Measurements from ENCODE around the gene PPIF. TPM values are rescaled to one million over a fixed set of nuclear protein-coding genes. Genes with fewer than 3 reads are reported as not detected.

Gene PPIF
- total RNA-seq, 1 experiment from 2014 or later = 133 TPM

DNA sequence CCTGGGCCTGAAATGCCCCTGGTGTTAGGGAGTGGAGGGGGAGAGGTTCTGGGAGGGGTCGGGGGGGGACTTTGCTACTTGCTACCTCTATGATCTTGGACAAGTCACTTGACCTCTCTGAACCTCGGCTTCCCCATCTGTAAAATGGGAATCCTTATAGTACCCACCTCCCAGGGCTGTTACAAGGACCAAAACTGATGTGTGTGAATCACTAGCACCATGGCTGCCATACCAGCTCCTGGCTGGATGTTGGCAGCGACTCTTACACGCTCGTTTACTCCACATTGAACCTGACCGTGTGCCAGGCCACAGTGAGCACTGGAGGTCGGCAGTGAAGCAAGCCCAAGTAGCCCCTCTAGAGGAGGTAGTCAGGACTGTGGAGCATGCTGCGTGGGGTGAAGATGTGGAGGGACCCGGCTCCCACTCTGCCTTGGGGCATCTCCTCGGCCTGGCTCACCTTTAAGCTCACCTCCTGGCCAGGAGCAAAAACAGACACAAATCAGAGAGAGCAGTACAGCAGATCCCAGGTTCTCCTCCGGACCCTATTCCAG lies 28.9 kb downstream of the PPIF start:
- intact Hi-C loops (cut with micrococcal nuclease; ENCODE audit: unreplicated experiment) = no loop called here
- H3K36me3 ChIP-seq (ENCODE audit: control insufficient read depth, insufficient read depth, low read length) = no peaks in the 10 kb centered on the region
- no peaks in the 10 kb centered on the region for H3K27me3 ChIP-seq (replicated peaks; ENCODE audit: control insufficient read depth, insufficient read depth, low read length)
- CTCF ChIA-PET = interaction anchor here (0.7 to 2.5 kb wide), 2 partner anchors 112 to 121 kb away, joined by 3 to 21 read pairs; no protein-coding TSS in a partner anchor
- no peaks in the 10 kb centered on the region for H3K27me3 Mint-ChIP-seq (ENCODE audit: insufficient read depth, unreplicated experiment)
- TF ChIP-seq, protein P1, sequence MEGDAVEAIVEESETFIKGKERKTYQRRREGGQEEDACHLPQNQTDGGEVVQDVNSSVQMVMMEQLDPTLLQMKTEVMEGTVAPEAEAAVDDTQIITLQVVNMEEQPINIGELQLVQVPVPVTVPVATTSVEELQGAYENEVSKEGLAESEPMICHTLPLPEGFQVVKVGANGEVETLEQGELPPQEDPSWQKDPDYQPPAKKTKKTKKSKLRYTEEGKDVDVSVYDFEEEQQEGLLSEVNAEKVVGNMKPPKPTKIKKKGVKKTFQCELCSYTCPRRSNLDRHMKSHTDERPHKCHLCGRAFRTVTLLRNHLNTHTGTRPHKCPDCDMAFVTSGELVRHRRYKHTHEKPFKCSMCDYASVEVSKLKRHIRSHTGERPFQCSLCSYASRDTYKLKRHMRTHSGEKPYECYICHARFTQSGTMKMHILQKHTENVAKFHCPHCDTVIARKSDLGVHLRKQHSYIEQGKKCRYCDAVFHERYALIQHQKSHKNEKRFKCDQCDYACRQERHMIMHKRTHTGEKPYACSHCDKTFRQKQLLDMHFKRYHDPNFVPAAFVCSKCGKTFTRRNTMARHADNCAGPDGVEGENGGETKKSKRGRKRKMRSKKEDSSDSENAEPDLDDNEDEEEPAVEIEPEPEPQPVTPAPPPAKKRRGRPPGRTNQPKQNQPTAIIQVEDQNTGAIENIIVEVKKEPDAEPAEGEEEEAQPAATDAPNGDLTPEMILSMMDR (IDR thresholded peaks at IDR 0.05; ENCODE audit: insufficient read depth in 1 of 2, low read depth in 1 of 2, low read length in 1 of 2, severe bottlenecking in 1 of 2, unreplicated experiment in 1 of 2) = no peak
- no peaks in the 10 kb centered on the region for H3K9me3 ChIP-seq
- POLR2A ChIA-PET = no interaction called here
- no peaks in the 10 kb centered on the region for H3K4me1 ChIP-seq
- H3K27ac Mint-ChIP-seq (ENCODE audit: unreplicated experiment) = no peak overlapping the region
- H3K4me3 ChIP-seq (ENCODE audit: low read depth, low read length) = no peak overlapping the region
- no peaks in the 10 kb centered on the region for H3K9me3 Mint-ChIP-seq (ENCODE audit: unreplicated experiment)
- H3K4me1 Mint-ChIP-seq (ENCODE audit: low read depth, unreplicated experiment) = no peaks in the 10 kb centered on the region
- H3K4me3 Mint-ChIP-seq (ENCODE audit: unreplicated experiment) = no peak overlapping the region
- H3K36me3 Mint-ChIP-seq (ENCODE audit: insufficient read depth, unreplicated experiment) = no peaks in the 10 kb centered on the region
- DNase-seq = no peak
- BruUV-seq (replicated peaks) = no TSS peak

DNA sequence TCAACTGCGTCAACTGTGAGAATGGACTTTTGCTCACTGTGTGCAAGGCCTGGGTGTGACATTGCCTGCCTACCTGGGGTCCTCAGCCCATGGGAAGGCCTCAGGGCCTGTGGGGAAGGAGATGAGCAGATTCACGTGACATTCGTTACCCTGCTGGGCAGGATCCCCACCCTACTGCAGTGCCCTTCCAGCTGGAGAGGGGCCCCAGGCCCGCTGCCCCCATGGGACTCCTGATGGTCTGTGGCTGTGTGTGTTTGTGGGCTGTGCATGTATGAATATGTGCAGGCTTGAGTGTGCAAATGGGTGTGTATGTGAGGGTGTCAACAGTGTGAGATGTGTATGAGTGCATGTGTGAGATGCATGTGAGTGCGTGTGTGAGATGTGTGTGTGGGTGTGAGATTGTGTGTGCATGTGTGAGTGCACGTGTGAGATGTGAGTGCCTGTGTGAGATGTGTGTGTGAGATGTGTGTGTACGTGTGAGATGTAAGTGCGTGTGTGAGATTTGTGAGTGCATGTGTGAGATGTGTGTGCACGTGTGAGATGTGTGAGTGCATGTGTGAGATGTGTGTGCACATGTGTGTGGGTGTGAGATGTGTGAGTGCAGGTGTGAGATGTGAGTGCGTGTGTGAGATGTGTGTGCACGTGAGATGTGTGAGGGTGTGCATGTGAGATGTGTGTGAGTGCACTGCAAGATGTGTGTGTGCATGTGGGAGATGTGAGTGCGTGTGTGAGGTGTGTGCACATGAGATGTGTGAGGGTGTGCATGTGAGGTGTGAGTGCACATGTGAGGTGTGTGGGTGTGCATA lies 29.7 kb downstream of the PPIF start:
- Mint-ChIP-seq H3K27ac (ENCODE audit: unreplicated experiment) (no peak overlapping the region), H3K27me3 (ENCODE audit: insufficient read depth, unreplicated experiment) (no peaks in the 10 kb centered on the region), H3K4me3 (ENCODE audit: unreplicated experiment) (no peak overlapping the region), H3K4me1 (ENCODE audit: low read depth, unreplicated experiment) (no peaks in the 10 kb centered on the region), H3K36me3 (ENCODE audit: insufficient read depth, unreplicated experiment) (no peaks in the 10 kb centered on the region), H3K9me3 (ENCODE audit: unreplicated experiment) (no peaks in the 10 kb centered on the region)
- no TSS peak for BruUV-seq (replicated peaks)
- Histone ChIP-seq H3K9me3 (no peaks in the 10 kb centered on the region), H3K36me3 (ENCODE audit: control insufficient read depth, insufficient read depth, low read length) (no peaks in the 10 kb centered on the region), H3K4me1 (no peaks in the 10 kb centered on the region), H3K27me3 (replicated peaks; ENCODE audit: control insufficient read depth, insufficient read depth, low read length) (no peaks in the 10 kb centered on the region), H3K4me3 (ENCODE audit: low read depth, low read length) (no peak overlapping the region)
- intact Hi-C loops (cut with micrococcal nuclease; ENCODE audit: unreplicated experiment) = no loop called here
- ChIA-PET CTCF (no interaction called here), POLR2A (no interaction called here)
- TF ChIP-seq, protein P1 (IDR thresholded peaks at IDR 0.05; ENCODE audit: insufficient read depth in 1 of 2, low read depth in 1 of 2, low read length in 1 of 2, severe bottlenecking in 1 of 2, unreplicated experiment in 1 of 2) = no peak
- no peak for DNase-seq

DNA sequence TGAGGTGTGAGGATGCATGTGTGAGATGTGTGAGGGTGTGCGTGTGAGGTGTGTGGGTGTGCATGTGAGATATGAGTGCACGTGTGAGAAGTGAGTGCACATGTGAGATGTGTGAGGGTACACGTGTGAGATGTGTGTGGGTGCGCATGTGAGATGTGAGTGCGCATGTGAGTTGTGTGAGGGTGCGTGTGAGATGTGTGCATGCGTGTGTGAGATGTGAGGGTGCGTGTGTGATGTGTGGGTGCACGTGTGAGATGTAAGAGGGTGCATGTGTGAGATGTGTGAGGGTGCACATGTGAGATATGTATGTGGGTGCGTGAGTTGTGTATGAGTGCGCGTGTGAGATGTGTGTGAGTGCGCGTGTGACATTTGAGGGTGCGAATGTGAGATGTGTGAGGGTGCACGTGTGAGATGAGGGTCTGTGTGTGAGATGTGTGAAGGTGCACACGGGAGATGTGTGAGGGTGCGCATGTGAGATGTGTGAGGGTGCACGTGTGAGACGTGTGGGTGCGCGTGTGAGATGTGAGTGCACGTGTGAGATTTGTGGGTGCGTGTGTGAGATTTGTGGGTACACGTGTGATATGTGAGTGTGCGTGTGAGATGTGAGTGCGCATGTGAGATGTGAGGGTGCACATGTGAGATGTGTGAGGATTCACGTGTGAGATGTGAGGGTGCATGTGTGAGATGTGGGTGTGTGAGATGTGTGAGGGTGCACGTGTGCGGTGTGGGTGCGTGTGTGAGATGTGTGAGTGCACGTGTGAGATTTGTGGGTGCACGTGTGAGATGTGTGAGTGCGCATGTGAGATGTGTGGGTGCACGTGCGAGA lies 30.5 kb downstream of the PPIF start:
- intact Hi-C loops (cut with micrococcal nuclease; ENCODE audit: unreplicated experiment) = no loop called here
- Histone ChIP-seq H3K36me3 (ENCODE audit: control insufficient read depth, insufficient read depth, low read length) (no peaks in the 10 kb centered on the region), H3K27me3 (replicated peaks; ENCODE audit: control insufficient read depth, insufficient read depth, low read length) (no peaks in the 10 kb centered on the region), H3K4me1 (no peaks in the 10 kb centered on the region), H3K4me3 (ENCODE audit: low read depth, low read length) (no peak overlapping the region), H3K9me3 (no peaks in the 10 kb centered on the region)
- Mint-ChIP-seq H3K36me3 (ENCODE audit: insufficient read depth, unreplicated experiment) (no peaks in the 10 kb centered on the region), H3K27me3 (ENCODE audit: insufficient read depth, unreplicated experiment) (no peaks in the 10 kb centered on the region), H3K4me3 (ENCODE audit: unreplicated experiment) (no peak overlapping the region), H3K9me3 (ENCODE audit: unreplicated experiment) (no peaks in the 10 kb centered on the region), H3K27ac (ENCODE audit: unreplicated experiment) (no peak overlapping the region), H3K4me1 (ENCODE audit: low read depth, unreplicated experiment) (no peaks in the 10 kb centered on the region)
- DNase-seq = no peak
- TF ChIP-seq, protein P1 (IDR thresholded peaks at IDR 0.05; ENCODE audit: insufficient read depth in 1 of 2, low read depth in 1 of 2, low read length in 1 of 2, severe bottlenecking in 1 of 2, unreplicated experiment in 1 of 2) = no peak
- POLR2A ChIA-PET = no interaction called here
- CTCF ChIA-PET = no interaction called here
- no TSS peak for BruUV-seq (replicated peaks)
